NOMO-1 treated with dmso at 0.1 percent for 144 hours (cell line): Measurements from ENCODE around the gene TUBB3.

ENCODE experiments used
- DNase-seq: peaks from one replicate; lab custom pipeline; 2025; ENCODE audit not compliant: unreplicated experiment; lab: John Stamatoyannopoulos, UW

TUBB3 gene

GRCh38 chr16:89936508-89936907, 13.4 kb downstream of the TUBB3 start:
- no peak for DNase-seq

GRCh38 chr16:89936981-89937380, 13.8 kb downstream of the TUBB3 start:
- no peak for DNase-seq

- no peak for DNase-seq
Observed at GRCh38 chr16:89938175-89938885, 15.2 kb downstream of the TUBB3 start.

GRCh38 chr16:89944773-89945172, 21.6 kb downstream of the TUBB3 start:
- peak; percentile 50 for DNase-seq

- no peak for DNase-seq
Observed at GRCh38 chr16:89945654-89946053, 22.5 kb downstream of the TUBB3 start.

GRCh38 chr16:89946515-89946914, 23.4 kb downstream of the TUBB3 start:
- DNase-seq: no peak

- DNase-seq: no peak
Observed at GRCh38 chr16:89949121-89949742, 26.1 kb downstream of the TUBB3 start.

GRCh38 chr16:89949756-89950155, 26.6 kb downstream of the TUBB3 start:
- DNase-seq: no peak

GRCh38 chr16:89951509-89951908, 28.4 kb downstream of the TUBB3 start:
- DNase-seq: no peak

- DNase-seq: no peak
Observed at GRCh38 chr16:89952049-89952448, 28.9 kb downstream of the TUBB3 start.

GRCh38 chr16:89952551-89952950, 29.4 kb downstream of the TUBB3 start:
- no peak for DNase-seq

GRCh38 chr16:89953671-89954406, 30.7 kb downstream of the TUBB3 start:
- DNase-seq: peak; percentile 5

GRCh38 chr16:89954462-89954861, 31.3 kb downstream of the TUBB3 start:
- no peak for DNase-seq

- no peak for DNase-seq
Observed at GRCh38 chr16:89955001-89955685, 32.0 kb downstream of the TUBB3 start.

- peak; percentile 19 for DNase-seq
Observed at GRCh38 chr16:89956505-89957215, 33.5 kb downstream of the TUBB3 start.

GRCh38 chr16:89957216-89957785, 34.2 kb downstream of the TUBB3 start:
- DNase-seq: no peak

- DNase-seq: peak; percentile 89
Observed at GRCh38 chr16:89958068-89958467, 34.9 kb downstream of the TUBB3 start.

- no peak for DNase-seq
Observed at GRCh38 chr16:89958596-89958995, 35.5 kb downstream of the TUBB3 start.

GRCh38 chr16:89960966-89961365, 37.8 kb downstream of the TUBB3 start:
- no peak for DNase-seq

GRCh38 chr16:89961920-89962319, 38.8 kb downstream of the TUBB3 start:
- DNase-seq: no peak
